C4-2B (cell line): Measurements from ENCODE around the gene PARVG.

ENCODE experiments used
- ZFX ChIP-seq: fragments of 450-650 bp; IDR thresholded peaks from 2 replicates; pipeline ENCODE4 v1.6.1; 2017
- TF ChIP-seq, protein P1 (sequence below): fragments of 450-650 bp; conservative IDR thresholded peaks from 2 replicates; pipeline ENCODE4 v1.5.1; 2017; ENCODE audit warnings: mild to moderate bottlenecking

DNA sequence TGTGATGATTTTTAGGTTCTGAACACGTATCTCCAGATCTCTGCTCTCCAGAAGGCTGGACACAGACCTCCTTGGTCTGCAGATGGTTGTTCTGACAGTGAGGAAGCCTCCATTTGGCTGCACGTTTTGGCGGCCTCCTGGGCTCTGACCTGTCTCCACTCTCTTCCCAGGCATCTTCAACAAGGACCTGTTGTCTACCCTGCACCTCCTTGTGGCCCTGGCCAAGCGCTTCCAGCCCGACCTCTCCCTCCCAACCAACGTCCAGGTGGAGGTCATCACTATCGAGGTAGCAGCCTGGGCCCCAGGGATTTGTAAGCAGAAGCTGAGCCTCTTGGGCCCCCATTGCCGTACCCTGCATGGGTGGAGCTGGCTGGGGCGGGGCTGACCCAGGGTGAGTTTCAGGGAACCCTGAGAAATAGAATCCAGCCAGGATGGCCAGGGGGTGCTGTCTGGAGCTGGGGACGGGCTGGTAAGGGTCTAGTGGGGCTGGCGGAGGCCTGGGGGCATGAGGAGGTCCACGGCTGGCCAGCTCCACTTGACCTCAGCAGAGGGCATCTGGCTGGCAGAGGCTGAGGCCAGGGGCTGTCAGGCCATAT, 9.8 kb downstream of the PARVG start:
- TF ChIP-seq, protein P1, sequence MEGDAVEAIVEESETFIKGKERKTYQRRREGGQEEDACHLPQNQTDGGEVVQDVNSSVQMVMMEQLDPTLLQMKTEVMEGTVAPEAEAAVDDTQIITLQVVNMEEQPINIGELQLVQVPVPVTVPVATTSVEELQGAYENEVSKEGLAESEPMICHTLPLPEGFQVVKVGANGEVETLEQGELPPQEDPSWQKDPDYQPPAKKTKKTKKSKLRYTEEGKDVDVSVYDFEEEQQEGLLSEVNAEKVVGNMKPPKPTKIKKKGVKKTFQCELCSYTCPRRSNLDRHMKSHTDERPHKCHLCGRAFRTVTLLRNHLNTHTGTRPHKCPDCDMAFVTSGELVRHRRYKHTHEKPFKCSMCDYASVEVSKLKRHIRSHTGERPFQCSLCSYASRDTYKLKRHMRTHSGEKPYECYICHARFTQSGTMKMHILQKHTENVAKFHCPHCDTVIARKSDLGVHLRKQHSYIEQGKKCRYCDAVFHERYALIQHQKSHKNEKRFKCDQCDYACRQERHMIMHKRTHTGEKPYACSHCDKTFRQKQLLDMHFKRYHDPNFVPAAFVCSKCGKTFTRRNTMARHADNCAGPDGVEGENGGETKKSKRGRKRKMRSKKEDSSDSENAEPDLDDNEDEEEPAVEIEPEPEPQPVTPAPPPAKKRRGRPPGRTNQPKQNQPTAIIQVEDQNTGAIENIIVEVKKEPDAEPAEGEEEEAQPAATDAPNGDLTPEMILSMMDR = no peak
- no peak for TF ChIP-seq ZFX
